Mesodermal cell (in vitro differentiated cells): Measurements from ENCODE around the gene ZNF587B. TPM values are rescaled to one million over a fixed set of nuclear protein-coding genes. Genes with fewer than 3 reads are reported as not detected.
"Not testable (repeated sequence)": the region's sequence is repeated elsewhere in the genome, so short reads cannot be mapped to it uniquely, and the experiment has no call there.

ENCODE experiments used
- H3K27ac ChIP-seq: 2 replicates; pipeline ENCODE4 v1.7.0; 2013; ENCODE audit warnings: mild to moderate bottlenecking, low read depth, low read length, moderate library complexity; ENCODE audit not compliant: severe bottlenecking
- H3K36me3 ChIP-seq: 2 replicates; pipeline ENCODE4 v1.7.1; 2013; ENCODE audit warnings: mild to moderate bottlenecking, low read length, moderate library complexity; ENCODE audit not compliant: control insufficient read depth, insufficient read depth
- H3K4me1 ChIP-seq: one replicate; pipeline ENCODE4 v1.7.1; 2013; ENCODE audit warnings: mild to moderate bottlenecking, low read length; ENCODE audit not compliant: insufficient read depth, control insufficient read depth, poor library complexity, severe bottlenecking
- H3K4me3 ChIP-seq: 2 replicates; pipeline ENCODE4 v1.7.0; 2013; ENCODE audit warnings: low read length, control low read depth, mild to moderate bottlenecking; ENCODE audit not compliant: insufficient read depth, poor library complexity, severe bottlenecking; ENCODE audit errors: extremely low read depth
- H3K9me3 ChIP-seq: 2 replicates; pipeline ENCODE4 v1.7.1; 2013; ENCODE audit warnings: mild to moderate bottlenecking, low read length, moderate library complexity; ENCODE audit not compliant: control insufficient read depth
- WGBS, 2 experiments: methylation state at CpG; one replicate each; pipeline ENCODE4 v1.1.5; 2013; ENCODE audit warnings: missing lambda C conversion rate in 2 of 2; ENCODE audit not compliant: insufficient coverage in 2 of 2; 5-methylcytosine and 5-hydroxymethylcytosine counted together
- polyA plus RNA-seq, 2 experiments: library from polyadenylated mRNA; stranded (reverse); fragments of 50-300 nt; gene quantifications; one replicate each; pipeline ENCODE4 v1.2.3, GENCODE V29; 2013

ZNF587B gene
- polyA plus RNA-seq (2013, experiment 1 of 2): 5.3 TPM
- polyA plus RNA-seq (2013, experiment 2 of 2): 5.7 TPM

DNA sequence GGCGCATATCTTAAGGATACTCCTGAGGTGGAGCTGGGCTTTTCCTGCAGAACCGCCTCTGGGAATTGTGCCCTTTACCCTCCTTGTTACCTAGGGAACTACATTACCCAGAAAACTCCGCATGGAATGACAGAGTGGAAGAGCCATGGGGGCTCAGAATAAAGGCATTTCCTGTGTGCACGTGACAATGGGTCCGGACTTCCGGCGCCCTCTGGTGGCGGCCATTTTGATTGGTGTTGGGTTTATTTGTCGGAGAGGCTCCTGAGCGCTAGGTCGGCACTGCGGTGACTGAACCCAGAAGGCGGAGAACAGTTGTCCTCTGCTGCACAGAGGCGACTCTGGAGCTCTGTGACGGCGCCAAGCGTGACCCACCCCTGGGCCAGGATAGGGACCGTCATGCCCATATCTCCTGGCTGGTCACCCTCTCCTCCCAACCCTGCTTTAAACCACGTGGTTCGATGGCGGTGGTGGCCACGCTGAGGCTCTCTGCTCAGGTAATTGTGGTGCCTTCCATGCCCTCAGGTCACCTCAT lies at the start of gene ZNF587B:
ZNF587B (plus strand) TSS at position 229 of the 532 bp plus-strand sequence; CDS start at position 459, 230 bp downstream.
- Histone ChIP-seq H3K27ac (peak within 1 kb of the TSS; percentile 97), H3K4me1 (peaks cover 19% of the 10 kb centered on the region), H3K9me3 (no peaks in the 10 kb centered on the region), H3K4me3 (peak within 1 kb of the TSS; percentile 60), H3K36me3 (peaks cover 33% of the 10 kb centered on the region)
- WGBS, 2 experiments: 0 to 1% methylated on average over 14 to 20 of the region's 22 CpGs

DNA sequence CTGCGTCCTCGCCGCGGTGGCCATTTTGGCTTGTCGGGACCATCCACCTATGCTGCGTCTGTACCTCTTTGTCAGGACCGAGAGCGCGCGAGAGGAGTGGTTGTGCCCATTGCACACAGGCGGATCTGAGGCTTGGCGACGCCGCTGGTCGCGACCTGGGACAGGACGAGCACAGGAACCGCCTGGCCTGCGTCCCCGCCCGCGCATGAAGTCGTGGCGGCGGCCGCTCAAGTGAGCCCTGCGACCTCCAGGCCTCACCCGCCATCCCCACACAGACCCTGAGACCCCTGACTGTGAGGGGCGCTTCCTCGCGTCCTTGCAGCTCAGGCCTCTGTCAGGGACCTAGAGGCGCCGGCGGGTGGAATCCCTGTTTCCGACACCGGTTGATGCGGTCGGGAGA lies 43.8 kb upstream of the ZNF587B start:
- Histone ChIP-seq H3K27ac (no peak overlapping the region), H3K36me3 (peaks cover 87% of the 10 kb centered on the region)
- 90 to 95% methylated on average over 37 to 38 of the region's 38 CpGs for WGBS, 2 experiments

DNA sequence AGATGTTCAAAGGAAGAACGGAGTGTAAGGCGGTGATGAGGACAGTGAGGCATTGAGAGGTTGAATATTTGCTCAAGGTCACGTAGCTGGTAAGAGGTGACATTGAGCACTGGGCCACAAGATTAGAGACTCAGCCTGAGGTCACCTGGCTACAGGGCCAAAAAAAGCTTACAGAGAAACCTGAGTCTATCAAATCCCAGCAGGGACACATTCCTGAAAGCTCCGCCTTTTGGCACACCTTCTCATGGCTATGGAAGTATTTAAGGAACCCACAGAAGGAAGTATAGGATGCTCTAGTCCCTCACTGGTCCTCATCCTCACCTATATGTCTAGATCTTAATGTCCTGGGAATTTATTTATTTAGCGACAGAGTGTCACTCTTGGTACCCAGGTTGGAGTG lies 43.2 kb upstream of the ZNF587B start:
- no peaks in the 10 kb centered on the region for H3K9me3 ChIP-seq
- no peak overlapping the region for H3K4me3 ChIP-seq
- H3K36me3 ChIP-seq: peaks cover 86% of the 10 kb centered on the region
- 100% methylated on average over 3 of the region's 5 CpGs for WGBS, 2 experiments
- no peaks in the 10 kb centered on the region for H3K4me1 ChIP-seq
- no peak overlapping the region for H3K27ac ChIP-seq

More for the DNA sequence above, 43.8 kb upstream of the ZNF587B start:
- Histone ChIP-seq H3K4me1 (no peaks in the 10 kb centered on the region), H3K4me3 (no peak overlapping the region), H3K9me3 (no peaks in the 10 kb centered on the region)

DNA sequence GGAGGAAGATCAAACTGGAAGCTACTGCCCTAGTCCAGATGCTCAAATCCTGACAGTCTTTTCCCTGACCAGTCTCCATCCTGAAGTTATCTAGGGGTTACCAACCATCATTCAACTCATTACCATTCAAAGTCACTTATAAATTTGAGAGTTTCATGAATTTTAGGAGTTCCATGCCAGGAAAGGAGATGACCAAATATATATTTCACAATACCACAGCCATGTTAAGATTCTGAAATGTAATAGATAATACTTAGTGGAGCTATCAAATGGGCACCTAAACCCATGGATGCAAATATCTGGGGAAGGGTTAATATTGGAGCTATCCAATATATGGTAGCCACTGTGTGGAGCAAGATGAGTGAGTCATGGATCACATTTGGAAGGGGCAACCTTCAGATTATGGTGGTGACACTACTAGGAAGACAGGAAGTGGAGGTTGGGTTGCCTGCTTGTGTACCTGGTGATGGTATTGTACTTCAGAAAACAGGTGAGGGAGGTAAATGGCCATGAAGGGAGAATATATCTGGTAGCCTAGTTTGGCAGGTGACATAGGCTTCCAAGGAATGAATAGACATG lies 41.9 kb upstream of the ZNF587B start:
- H3K4me1 ChIP-seq: peaks cover 3% of the 10 kb centered on the region
- no peak overlapping the region for H3K27ac ChIP-seq
- no peak overlapping the region for H3K4me3 ChIP-seq
- peaks cover 80% of the 10 kb centered on the region for H3K36me3 ChIP-seq
- no peaks in the 10 kb centered on the region for H3K9me3 ChIP-seq

DNA sequence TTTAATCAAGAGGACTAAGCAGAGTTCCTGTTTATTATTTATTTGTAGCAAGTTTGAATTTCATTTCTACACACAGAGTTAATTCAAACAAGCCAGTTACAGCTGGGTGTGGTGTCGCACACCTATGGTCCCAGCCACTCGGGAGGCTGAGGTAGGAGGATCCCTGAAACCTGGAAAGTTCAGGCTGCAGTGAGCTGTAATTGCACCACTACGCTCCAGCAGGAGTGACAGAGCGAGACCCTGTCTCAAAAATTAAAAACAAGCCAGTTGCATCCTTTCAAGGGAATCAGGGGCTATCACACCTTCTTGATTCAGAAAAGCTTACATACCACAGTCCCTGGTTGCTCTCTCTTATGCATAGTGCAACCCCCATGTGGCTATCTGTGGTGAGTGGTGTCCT lies 40.8 kb upstream of the ZNF587B start:
- Histone ChIP-seq H3K4me3 (no peak overlapping the region), H3K36me3 (peaks cover 74% of the 10 kb centered on the region), H3K27ac (no peak overlapping the region), H3K9me3 (no peaks in the 10 kb centered on the region), H3K4me1 (peaks cover 3% of the 10 kb centered on the region)
- WGBS, 2 experiments: 94 to 96% methylated on average over 2 to 3 of the region's 4 CpGs

DNA sequence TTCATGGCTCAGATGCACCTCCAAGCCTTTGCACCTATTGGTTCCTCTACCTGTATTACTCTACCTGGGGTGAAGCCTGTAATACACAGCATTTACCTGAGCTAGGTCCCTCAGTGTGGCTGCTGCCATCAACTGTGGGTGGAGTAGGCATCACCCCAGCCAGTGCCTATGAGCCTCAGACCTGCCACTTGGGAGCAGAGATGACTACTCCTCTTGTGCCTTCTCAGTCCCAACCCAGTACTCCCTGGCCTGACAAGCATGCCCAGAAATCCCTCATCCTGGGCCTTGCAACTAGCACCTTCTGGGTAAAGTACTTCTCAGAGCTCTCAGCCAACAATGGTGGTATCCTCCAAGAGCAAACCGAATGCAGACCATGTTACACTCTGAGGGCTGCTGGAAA lies 33.5 kb upstream of the ZNF587B start:
- peaks cover 39% of the 10 kb centered on the region for H3K36me3 ChIP-seq
- H3K4me1 ChIP-seq, H3K4me3 ChIP-seq, H3K9me3 ChIP-seq, H3K27ac ChIP-seq: not testable (repeated sequence)
- WGBS, 2 experiments: no CpG with 5 or more reads among the region's 1 CpG

DNA sequence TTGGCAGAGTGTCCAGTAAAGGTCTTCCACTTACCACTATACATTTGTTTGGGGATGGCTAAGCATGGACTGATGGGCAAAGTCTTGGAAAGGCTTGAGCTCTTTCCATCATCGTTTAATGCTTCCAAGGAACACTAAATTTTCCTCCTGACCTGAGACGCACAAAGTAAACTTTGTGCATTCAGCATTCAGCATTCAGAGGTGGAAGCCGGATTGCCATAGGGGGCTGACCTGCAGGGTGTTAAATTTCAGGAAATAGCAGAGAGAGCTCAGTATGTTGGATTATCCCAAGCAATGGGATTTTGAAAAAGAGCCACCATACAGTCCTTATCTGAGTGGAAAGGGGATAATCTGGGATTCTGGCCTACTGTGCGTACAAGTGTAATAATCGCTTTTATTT lies 29.4 kb upstream of the ZNF587B start:
- Histone ChIP-seq H3K27ac (no peak overlapping the region), H3K4me1 (peaks cover 11% of the 10 kb centered on the region), H3K4me3 (no peak overlapping the region), H3K36me3 (peaks cover 22% of the 10 kb centered on the region), H3K9me3 (no peaks in the 10 kb centered on the region)
- 76 to 80% methylated on average over 2 to 4 of the region's 5 CpGs for WGBS, 2 experiments

DNA sequence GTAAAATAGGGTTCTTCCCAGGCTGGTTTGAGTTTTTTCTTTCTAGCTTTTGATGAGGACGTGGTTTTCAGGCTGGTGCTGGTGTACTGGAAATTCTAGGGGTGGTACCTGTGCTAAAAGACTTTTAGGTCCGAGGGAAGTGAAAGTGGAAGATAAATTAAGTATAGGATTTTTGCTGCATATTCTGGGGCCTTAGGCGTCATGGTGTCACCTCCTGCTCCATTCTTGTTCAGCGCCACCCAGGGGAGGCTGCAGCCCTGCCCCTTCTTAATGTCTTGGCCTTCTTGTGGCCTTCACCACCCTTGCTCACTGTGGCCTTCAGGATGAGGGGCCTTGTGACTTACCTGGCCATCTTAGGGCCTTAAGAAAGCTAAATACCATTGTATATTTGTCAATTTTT lies 27.8 kb upstream of the ZNF587B start:
- peaks cover 24% of the 10 kb centered on the region for H3K36me3 ChIP-seq
- no peaks in the 10 kb centered on the region for H3K9me3 ChIP-seq
- H3K4me3 ChIP-seq: no peak overlapping the region
- no peak overlapping the region for H3K27ac ChIP-seq
- peaks cover 11% of the 10 kb centered on the region for H3K4me1 ChIP-seq
- 74 to 93% methylated on average over 2 to 4 of the region's 4 CpGs for WGBS, 2 experiments

DNA sequence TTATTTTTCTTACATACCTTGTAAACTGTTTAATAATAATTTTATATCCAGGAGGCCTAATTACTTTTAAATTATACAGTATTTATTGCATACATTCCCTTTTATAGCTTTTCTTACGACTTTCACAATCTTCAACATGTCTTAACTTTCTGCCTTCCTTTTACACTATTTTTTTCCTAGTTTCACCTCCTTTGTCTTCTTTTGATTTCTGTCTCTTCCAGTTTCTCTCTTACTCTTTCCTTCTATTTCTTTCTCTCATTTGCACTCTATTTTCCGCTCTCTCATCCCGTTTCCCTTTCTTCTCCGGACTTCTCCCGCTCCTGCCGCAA lies 26.9 kb upstream of the ZNF587B start:
- Histone ChIP-seq H3K27ac (peak overlapping the region; percentile 96), H3K36me3 (peaks cover 32% of the 10 kb centered on the region), H3K9me3 (no peaks in the 10 kb centered on the region), H3K4me1 (peaks cover 11% of the 10 kb centered on the region), H3K4me3 (peak overlapping the region; percentile 52)
- WGBS, 2 experiments: 1 to 2% methylated on average over 5 to 6 of the region's 6 CpGs

DNA sequence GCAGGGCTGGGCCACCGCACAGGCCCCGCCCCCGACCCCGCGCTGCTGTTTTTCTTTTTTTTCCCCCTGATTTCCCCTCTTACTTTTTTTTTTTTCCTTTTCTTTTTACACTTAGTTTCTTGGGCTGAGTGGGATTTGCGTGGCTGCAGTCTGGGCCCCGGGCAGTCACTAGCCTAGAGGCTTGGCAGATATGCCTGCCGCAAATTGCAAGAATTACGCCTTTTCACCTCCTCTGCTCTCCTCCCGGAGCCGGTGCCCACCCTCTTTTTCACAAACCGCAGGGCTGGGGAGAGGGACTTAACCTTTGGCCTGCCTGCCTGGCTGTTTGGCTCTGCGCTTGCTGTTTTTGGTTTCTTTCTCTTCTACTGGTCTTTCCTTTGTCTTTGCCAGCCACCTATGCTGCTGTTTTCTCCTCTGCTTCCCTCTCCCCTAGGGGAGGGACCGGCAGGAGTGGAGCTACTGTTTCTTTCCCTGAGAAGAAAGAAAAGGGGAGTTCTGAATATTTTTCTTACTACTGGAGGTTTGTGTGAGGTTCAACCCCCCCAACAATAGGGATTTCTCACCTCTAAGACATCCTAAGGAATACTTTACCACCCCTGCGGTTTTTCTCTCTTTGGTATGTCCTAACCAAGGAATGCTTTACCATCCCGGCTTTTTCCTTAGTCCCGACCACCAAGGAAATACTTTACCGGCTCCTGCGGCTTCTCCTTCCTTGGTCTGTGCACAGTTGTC lies 26.3 kb upstream of the ZNF587B start:
- no peaks in the 10 kb centered on the region for H3K9me3 ChIP-seq
- WGBS, 2 experiments: 0 to 2% methylated on average over 12 to 18 of the region's 19 CpGs
- H3K4me3 ChIP-seq: peak overlapping the region; percentile 52
- peaks cover 36% of the 10 kb centered on the region for H3K36me3 ChIP-seq
- peak overlapping the region; percentile 96 for H3K27ac ChIP-seq
- peaks cover 11% of the 10 kb centered on the region for H3K4me1 ChIP-seq

DNA sequence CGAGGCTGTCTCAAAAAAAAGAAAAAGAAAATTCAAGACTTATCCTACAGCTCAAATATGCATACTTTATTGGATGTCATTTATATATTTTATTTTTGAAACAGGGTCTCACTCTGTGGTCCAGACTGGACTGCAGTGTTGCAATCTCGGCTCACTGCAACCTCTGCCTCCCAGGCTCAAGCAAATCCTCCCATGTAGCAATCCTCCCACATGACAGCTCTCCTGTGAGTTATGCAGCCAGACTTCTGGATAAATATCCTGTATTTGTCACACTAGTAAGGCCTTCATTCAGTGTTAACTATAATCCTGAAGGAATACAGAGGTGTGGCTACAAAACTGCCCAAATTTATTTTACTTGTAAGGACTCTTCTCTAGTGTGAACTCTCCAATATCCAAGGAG lies 22.6 kb upstream of the ZNF587B start:
- H3K4me3 ChIP-seq: no peak overlapping the region
- H3K36me3 ChIP-seq: peaks cover 46% of the 10 kb centered on the region
- 88 to 100% methylated on average over 1 of the region's 2 CpGs for WGBS, 2 experiments
- H3K4me1 ChIP-seq: peaks cover 5% of the 10 kb centered on the region
- no peak overlapping the region for H3K27ac ChIP-seq
- H3K9me3 ChIP-seq: no peaks in the 10 kb centered on the region
